Measurements from ENCODE around the gene MAGI2. TPM values are rescaled to one million over a fixed set of nuclear protein-coding genes. Genes with fewer than 3 reads are reported as not detected.

MAGI2 gene
- total RNA-seq, 1 donor from 2014 or later: 5.8 TPM

- Mint-ChIP-seq H3K4me1 (ENCODE audit: low read depth) (no peaks in the 10 kb centered on the region), H3K9me3 (ENCODE audit: low read depth) (peaks cover 9% of the 10 kb centered on the region), H3K36me3 (ENCODE audit: low read depth) (peaks cover 9% of the 10 kb centered on the region), H3K27ac (ENCODE audit: unreplicated experiment) (no peak overlapping the region), H3K27me3 (ENCODE audit: low read depth) (no peaks in the 10 kb centered on the region), H3K4me3 (ENCODE audit: unreplicated experiment) (no peak overlapping the region)
- no peak for TF ChIP-seq CTCF (IDR thresholded peaks at IDR 0.05)
- DNase-seq (ENCODE audit: low spot score): no peak
These were observed 17.8 kb upstream of the MAGI2 start for GRCh38 chr7:79471283-79471682.

DNA sequence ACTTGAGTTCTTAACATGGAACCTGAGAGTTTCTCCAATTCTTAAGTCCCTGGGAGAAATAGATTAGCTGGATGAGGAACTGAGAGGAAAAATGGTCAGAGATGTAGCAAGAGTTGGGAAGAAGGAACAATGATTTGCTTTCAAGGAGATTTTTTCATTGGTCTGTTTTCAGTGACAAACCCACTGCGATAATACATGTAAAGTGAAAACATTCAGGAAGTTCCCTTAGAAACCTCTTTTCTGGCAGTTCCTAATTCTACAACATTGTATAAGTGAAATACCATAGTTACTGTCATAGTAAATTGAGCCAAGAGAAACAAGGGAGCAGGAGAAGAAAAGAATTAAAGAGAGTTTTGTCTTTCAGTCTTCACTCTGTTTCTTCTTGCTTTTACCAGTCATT, 12.1 kb upstream of the MAGI2 start:
- no peak for DNase-seq (ENCODE audit: low spot score)
- H3K4me1 Mint-ChIP-seq (ENCODE audit: low read depth): peaks cover 8% of the 10 kb centered on the region
- H3K4me3 Mint-ChIP-seq (ENCODE audit: unreplicated experiment): no peak overlapping the region
- H3K36me3 Mint-ChIP-seq (ENCODE audit: low read depth): peaks cover 8% of the 10 kb centered on the region
- no peaks in the 10 kb centered on the region for H3K9me3 Mint-ChIP-seq (ENCODE audit: low read depth)
- TF ChIP-seq CTCF (IDR thresholded peaks at IDR 0.05): no peak
- no peak overlapping the region for H3K27ac Mint-ChIP-seq (ENCODE audit: unreplicated experiment)
- H3K27me3 Mint-ChIP-seq (ENCODE audit: low read depth): no peaks in the 10 kb centered on the region

DNA sequence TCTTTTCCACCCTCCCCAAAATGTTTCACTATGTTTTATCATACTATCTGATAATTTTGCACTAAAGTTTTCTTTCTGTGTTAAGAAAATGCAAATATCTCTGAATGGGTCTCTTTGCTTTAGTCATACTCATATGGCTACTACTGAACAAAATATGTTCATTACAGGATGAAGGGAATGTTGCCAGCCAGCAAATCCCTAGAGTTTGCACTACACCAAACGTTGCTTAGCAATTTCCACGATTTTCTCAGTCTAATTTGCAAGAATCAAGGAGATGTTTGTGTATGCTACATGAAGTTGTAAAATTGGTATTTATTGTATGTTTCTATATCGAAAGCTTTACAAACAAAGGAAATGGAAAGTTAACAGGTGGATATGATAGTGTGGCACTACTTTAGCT, 10.6 kb upstream of the MAGI2 start:
- DNase-seq (ENCODE audit: low spot score): no peak
- Mint-ChIP-seq H3K36me3 (ENCODE audit: low read depth) (peaks cover 11% of the 10 kb centered on the region), H3K4me3 (ENCODE audit: unreplicated experiment) (no peak overlapping the region), H3K27me3 (ENCODE audit: low read depth) (no peaks in the 10 kb centered on the region), H3K9me3 (ENCODE audit: low read depth) (no peaks in the 10 kb centered on the region), H3K27ac (ENCODE audit: unreplicated experiment) (no peak overlapping the region), H3K4me1 (ENCODE audit: low read depth) (peaks cover 20% of the 10 kb centered on the region)
- TF ChIP-seq CTCF (IDR thresholded peaks at IDR 0.05): no peak

GRCh38 chr7:79462390-79462789, 8.9 kb upstream of the MAGI2 start:
- Mint-ChIP-seq H3K36me3 (ENCODE audit: low read depth) (peaks cover 12% of the 10 kb centered on the region), H3K4me1 (ENCODE audit: low read depth) (peaks cover 35% of the 10 kb centered on the region), H3K27me3 (ENCODE audit: low read depth) (no peaks in the 10 kb centered on the region), H3K27ac (ENCODE audit: unreplicated experiment) (no peak overlapping the region), H3K9me3 (ENCODE audit: low read depth) (no peaks in the 10 kb centered on the region), H3K4me3 (ENCODE audit: unreplicated experiment) (no peak overlapping the region)
- TF ChIP-seq CTCF (IDR thresholded peaks at IDR 0.05): no peak
- no peak for DNase-seq (ENCODE audit: low spot score)

DNA sequence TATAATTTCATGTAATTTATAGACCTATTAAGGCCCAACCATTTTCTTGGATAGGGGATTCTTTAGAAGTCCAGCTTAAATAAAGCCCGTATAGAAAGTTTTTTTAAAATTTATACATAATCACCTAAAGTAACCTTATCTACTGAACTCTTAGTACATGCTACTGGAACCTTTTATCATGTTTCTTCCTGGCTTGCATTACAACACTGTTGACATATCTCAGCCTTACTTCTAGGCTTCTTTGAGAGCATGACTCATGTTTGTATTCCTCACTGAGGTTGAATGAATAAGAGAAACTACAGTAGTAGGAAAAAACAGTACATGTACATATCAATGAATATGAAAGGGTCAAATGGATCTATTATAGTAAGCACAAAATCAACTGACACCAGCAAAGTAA, 8.2 kb upstream of the MAGI2 start:
- no peaks in the 10 kb centered on the region for H3K27me3 Mint-ChIP-seq (ENCODE audit: low read depth)
- H3K9me3 Mint-ChIP-seq (ENCODE audit: low read depth): no peaks in the 10 kb centered on the region
- peaks cover 12% of the 10 kb centered on the region for H3K36me3 Mint-ChIP-seq (ENCODE audit: low read depth)
- no peak overlapping the region for H3K27ac Mint-ChIP-seq (ENCODE audit: unreplicated experiment)
- peaks cover 42% of the 10 kb centered on the region for H3K4me1 Mint-ChIP-seq (ENCODE audit: low read depth)
- H3K4me3 Mint-ChIP-seq (ENCODE audit: unreplicated experiment): no peak overlapping the region
- DNase-seq (ENCODE audit: low spot score): no peak
- TF ChIP-seq CTCF (IDR thresholded peaks at IDR 0.05): no peak

Measured in chondrocyte (in vitro differentiated cells).